GM04504 (cell line): ENCODE measurements around the gene IRGC.

Experiments used
- DNase-seq: peaks from one replicate; pipeline ENCODE4 v3.0.0-alpha.2; 2012; ENCODE audit warnings: low read depth

IRGC gene

DNA sequence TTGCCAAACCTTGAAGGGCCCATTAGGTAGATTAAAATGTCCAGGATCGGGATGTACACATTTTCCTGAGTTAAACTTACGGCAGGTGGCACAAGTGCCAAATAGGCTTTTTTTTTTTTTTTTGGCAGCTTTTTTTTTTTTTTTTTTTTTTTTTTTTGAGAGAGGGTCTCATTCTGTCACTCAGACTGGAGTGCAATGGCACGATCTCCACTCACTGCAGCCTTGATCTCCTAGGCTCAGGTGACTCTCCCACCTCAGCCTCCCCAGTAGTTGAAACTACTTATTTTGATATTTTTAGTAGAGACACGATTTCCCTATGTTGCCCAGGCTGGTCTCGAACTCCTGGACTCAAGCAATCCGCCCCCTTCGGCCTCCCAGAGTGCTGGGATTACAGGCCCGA is 9.0 kb downstream of the IRGC start:
- no peak for DNase-seq

DNA sequence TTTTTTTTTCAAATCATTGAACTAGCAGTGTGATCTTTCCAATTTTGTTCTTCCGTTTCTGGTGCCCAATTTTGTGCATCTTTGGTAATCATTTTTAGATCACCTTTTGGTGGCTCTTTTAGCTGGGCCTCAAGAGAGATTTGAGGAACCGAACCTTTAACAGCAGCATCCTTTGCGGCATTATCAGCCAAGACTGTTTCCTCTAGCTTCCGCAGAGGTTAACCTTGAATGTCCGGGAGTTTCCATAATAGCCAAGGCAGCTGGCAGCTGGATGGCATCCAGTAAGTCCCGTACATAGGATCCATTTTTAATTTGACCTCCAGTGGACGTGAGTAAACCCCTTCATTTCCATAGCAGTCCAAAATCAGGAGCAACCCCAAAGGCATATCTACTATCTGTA is 9.6 kb downstream of the IRGC start:
- no peak for DNase-seq

DNA sequence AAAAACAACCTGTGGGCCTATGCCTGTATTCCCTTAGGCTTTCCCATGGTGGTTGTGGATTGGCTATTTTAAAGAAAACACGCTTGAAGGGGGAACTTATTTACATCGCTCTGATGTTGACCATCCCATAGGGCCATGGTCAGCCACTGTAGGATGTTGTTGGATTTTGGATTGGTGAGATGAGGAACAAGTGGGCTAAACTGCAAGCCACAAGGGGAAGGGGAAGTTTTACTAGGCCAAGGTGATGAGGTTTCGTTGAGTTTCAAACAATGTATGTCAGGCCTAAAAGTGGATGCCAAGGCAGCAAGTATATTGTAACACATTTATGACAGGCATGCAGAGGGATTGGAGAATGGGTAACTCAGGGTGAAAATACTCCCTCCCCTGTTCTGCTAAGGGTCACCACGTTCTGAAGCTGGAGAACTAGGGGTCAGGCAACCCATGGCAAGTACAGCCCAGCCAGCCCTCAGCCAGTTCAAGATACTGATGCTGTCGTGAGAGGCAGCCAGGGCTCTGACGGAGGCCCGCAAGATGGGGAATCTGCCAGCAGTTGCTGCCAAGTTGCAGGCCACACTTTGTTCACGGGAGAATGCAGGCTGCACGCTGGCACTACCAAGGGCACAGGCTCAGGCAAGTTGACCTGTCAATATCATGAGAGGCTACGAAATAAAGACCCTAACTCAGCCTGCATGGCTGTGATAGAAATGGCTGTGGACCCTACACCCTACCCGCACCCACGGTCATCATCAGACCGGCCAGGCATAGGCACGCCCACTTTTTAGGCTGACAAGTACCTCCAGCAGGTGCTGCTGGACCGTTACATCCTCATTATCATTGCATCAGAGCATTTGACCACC is 11.1 kb downstream of the IRGC start:
- no peak for DNase-seq

DNA sequence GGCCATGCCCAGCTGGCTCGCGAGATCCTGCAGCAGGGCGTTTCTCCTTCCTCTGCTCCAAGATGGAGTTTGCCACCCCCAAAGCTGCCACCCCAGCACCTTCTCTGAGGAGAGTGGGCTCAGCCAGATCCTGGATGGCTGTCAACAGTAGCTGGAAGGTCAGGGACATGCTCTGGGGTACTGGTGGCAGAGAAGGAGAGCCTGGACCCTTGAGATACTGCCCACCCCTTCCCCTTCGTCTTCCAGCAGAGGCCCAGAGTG is 11.6 kb downstream of the IRGC start:
- DNase-seq, result no peak

DNA sequence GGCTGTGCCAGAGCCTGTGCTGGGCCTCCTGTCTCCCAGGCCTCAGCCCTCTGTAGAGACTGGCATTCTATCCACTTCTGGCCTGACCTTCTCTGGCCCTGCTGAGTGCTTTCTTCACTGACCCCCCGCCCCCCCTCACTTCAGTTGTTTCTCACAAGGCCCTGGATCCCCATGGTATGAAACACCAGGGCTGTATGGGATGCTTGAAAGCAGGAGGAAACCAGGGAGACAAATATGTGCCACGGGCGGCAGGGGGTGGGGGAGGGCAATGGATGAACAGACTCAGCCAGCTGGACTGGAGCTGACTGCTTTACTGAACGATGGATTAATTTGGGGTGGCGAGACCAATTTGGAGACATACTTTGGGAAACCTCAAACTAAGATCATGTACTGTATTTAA is 14.0 kb downstream of the IRGC start:
- DNase-seq, result no peak

DNA sequence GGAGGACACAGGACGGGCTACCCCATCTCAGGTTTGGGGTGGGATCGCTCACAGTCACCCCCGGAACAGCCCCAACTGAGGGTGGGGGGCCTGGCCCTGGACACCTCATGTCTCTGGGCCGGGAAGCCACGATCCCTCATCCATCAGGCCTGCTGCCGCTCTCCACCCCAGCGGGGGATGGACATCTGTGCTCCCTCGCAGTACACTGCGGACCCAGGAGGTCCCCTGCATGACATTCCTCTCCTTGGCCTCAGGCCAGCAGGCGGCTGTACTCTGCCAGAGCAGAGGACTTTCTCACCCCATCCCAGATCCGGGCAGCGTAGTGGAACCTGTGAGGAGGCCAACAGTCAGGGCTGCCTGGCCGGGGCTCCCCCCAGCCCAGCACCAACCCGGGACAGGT is 15.5 kb downstream of the IRGC start:
- DNase-seq, result no peak

DNA sequence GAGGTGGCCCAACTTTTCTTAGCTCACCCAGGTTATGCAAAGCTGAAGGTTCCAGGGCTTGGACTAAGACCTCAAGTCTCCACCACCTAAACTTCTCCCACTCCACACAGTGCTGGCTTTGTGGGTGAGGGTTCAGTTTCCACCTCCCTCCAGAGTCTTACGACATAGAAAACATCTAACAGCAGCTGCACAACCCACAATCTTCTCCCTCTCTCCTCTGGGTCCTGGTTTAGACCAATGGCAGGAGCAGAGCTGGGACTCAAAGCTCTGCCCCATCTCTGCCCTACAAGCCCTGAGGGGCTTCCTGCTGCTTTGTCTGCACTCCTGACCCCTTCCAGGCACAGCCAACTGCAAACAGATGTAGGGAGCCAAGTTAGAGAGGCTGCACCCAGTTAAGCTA is 16.0 kb downstream of the IRGC start:
- DNase-seq, result no peak

DNA sequence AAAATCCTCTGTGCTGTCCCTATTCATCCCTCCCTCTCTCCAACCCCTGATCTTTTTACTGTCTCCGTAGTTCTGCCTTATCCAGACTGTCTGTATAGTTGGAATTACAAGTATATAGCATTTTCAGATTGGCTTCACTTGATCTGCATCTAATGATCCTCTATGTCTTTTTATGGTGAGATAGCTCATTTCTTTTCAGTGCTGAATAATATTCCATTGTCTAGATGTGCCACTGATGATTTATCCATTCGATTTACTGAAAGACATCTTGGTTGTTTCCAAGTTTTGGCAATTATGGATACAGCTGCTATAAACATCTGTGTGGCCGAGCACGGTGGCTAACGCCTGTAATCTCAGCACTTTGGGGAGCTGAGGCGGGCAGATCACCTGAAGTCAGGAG is 19.1 kb downstream of the IRGC start:
- no peak for DNase-seq

DNA sequence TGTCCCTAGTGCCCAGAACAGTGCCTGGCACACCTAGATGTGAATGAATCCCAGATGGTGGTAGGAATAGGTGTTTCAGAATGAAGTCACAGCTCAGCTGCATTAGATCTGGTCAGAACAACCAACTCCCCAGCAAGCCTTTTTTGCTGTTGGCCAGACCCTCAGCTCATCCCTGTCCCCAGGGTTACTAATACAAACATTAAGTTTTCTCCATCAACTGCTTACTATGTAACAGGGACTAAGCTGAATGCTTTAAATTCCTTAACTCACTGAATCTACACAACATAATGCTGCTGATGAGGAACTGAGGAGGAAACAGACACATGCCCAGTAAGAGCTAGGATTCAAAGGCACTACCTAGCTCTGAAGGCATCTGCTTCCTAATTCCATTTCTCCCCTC is 20.1 kb downstream of the IRGC start:
- DNase-seq, result no peak

DNA sequence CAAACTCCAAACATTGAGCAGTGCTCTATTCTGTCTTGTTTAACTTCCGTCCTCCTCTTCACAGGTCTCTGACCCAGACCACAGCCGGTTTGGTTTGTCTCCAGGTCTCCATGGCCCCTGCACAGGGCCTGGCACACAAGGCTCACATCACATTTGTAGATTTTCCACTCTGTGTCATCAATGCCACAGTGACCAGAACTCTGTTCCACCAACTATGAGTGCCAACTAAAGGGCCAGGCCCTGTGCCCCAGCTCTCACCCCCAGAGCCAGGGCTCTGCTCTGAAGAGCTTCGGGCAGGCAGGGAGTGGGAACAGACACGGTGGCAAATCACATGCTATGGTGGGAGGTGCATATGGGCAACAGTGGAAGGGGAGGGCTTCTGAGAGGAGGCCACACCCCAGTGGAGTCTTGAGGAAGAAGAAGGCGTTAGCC is 22.9 kb downstream of the IRGC start:
- DNase-seq, result no peak

DNA sequence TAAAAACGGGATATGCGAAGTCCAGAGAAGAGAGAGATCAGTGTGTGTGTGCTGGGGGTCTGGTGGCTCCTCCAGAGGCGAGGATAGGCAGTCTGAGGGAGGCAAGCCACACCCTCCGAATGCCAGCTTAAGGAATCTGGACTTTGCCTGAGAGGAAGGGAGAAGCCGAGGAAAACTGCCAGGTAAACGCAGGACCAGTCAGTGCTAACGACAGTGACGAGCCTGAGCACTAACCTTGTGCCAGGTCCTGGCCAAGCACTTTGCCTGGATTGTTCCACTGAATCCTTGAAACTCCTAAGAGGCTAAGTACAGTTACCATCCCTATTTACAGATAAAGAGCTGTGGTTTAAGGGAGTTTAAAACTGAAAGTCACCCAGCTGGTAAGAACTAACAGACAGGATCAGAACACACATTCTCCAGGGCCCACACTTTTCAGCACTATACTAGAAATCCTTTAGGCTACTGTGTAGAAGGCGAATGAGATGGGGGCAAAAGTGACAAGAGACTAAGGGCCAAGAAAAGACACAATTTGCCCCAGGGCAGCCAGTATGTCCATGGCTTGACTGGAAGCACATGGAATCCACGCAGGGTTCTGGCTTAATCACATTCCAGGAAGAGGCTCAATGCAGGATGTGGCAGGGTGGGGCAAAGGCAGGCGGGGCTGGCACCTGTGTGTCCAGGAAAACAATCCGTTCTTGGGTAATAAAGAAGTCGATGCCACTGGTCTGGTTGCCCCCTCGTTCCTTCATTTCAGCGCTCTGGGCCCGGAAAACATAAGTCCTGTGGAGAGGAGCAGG is 23.8 kb downstream of the IRGC start:
- no peak for DNase-seq

DNA sequence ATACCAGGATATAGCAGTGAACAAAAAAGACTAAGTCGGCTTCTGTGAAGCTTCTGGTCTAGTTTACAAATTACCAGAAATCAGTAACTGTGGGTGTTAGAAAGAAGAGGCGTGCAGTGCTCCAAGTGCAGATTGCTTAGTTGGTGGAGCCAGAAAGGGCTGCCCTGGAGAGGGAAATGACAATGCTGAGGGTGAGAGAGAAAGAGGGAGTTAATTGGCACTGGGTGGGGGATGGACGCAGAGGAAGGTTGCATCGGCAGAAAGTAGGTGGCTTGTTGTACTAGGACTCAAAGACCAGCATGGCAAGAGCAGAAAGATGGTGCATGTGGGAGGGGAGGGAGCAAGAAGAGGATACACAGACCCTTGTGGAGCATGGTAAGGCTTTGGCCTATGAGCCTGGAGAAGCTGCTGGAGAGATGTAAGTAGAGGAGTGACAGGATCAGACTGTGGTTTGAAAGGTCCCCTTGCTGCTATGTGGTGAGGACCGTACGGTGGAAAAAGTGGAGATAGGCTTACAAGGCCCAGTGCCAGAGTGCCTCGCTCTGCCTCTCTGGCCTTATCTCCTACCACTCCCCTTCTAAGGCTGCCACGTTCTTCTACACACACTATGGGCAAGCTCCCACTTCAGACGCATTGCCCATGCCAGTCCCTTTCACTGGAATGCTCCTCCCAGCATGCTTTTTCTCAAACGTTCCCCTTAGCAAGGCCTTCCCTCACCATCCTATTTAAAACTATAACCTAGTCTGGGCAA is 25.4 kb downstream of the IRGC start:
- DNase-seq, result no peak

DNA sequence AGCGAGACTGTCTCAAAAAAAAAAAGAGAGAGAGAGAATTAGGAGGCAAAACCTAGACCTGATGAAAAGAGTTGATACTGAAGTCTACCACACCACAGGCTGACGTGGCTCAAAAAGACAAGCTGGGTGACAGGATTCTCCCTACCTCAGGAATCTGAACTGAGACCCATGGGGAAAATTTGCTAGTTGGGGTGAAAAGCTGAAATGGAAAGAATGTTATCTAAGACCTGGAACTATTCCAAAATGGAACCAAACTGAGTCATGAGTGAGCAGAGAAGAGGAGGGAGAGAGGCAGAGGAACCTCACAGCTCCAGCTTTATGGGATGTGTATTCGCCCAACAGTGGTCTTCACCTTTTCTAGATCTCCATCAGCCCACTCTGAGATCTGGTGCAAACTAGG is 27.2 kb downstream of the IRGC start:
- no peak for DNase-seq

DNA sequence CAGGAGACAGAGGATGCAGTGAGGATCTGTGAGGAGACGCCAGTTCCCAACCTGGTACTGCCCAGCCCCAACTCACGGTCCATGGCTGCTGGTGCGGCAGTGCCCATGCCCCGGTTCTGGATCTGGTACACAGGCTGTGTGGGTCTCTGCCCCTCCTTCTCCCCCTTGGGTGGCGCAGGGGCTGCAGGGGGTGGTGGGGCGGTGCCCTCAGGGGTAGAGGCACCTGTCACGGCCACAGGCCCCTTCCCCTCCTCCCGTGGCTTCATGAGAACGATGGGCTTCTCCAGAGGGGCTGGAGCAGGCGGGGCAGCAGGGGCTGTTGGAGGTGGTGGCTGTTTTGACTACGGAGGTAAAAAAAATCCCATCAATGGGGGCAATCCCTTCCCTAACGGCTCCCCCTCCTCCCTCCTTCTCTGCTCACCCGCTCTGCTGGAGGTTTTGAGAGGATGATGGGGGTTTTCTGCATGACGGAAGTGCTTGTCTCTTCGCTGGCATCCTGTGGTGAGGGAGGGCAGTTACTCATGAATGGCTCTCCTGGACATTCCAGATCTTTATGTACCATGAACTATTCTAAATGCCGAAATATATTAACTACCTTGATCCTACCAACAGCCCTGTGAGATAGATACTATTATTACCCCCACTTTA is 31.8 kb downstream of the IRGC start:
- no peak for DNase-seq

DNA sequence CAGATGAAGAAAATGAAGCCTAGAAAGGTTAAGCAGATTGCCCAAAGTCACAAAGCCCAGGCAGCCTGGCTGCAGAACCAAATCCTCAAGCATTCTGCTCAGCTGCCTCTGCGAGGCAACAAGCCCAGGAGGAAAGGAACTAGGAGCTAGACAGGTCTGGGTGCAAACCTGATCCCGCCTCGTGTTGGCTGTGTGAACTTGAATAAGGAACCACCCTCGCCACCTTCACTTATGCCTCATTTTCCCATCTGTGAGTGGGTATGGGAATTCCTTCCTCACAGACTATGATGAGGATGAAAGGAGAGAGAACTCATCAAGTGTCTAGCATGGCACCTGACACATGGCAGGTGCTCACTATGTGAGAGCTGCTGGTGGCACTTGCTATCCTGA is 32.3 kb downstream of the IRGC start:
- DNase-seq, result no peak

DNA sequence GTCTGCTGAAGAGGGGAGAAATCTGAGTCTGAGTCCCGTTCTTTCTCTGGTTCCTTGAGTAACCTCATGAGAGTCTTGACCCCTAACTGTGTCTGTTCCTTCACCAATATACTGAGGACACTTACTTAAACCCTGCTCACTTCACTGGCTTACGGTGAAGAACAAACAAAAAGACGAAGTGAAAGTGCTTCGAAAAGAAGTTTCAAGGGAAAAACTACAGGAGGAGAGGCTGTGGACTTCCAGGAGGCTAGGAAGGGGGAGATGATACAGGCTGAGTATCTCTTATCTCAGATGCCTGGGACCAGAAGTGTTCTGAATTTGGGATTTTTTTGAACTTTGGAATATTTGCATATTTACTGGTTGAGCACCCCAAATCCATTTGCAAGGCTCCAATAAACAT is 32.8 kb downstream of the IRGC start:
- no peak for DNase-seq

DNA sequence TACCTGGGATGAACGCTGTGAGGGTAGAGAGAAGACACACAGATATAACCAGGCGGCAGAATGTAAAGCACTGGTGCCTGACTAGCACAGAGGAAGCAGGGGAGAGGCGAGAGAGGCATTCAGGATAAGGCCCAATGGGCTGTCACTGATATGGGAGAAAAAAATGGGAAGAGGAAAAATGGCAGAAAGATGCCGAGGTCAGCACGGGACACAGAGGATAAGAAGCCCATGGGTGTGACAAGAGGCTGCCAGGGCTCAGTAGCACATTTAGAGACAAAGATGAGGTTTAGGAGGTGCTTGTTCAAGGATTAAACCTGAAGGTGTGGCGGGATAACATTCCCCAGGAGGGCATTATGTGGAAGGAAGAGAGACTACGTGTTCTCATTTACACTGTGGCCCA is 33.3 kb downstream of the IRGC start:
- DNase-seq, result no peak

DNA sequence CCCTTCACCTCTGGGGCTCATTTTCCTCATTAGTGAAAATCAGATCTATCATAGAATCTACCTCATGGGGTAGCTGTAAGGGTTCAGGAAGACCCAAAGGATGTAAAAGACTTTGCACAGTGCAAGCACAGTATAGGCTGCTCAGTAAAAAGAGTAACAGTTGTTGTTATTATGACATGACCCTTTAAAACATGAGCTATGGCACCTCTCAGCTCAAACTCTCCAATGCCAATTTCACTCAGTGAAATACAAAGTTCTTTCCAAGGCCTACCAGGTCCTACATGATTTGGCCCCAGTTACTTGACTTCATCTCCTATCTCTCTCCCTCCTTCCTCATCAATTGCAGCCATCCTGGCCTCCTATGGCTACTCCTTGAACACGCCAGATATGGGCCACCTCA is 34.0 kb downstream of the IRGC start:
- DNase-seq, result no peak

DNA sequence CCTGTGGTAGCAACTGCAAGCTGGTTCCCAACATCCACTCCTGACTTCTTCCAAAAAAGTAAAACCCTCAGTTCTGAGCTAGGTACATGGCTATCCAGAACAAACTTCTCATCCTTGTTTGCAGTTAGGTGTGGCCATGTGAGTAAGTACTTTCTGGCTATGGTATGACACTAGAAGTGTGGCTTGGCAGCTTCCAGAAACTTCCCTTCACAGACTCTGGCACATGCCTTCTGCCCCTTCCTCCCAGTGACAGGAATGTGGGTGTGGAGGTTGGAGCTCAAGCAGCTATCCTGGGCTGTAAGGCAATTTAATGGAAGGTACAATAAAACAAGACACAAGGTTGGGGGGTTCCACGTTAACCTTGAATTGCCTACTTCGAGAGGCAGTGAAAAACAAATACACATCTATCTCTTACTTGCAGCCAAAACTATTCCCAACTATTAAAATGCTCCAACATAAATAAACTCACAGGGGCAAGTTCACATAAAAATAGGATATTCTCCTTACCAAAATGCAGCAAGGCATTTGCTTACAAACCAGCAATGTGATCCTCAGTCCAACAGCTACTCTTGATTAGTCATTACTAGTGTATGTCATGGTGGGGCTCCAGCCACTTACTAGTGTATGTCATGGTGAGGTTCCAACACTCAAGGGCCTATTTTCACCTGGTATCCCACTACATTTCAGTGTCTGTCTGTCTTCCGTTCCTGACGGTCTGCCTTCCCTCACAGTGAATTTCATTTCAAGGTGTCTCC is 35.8 kb downstream of the IRGC start:
- DNase-seq, result no peak

DNA sequence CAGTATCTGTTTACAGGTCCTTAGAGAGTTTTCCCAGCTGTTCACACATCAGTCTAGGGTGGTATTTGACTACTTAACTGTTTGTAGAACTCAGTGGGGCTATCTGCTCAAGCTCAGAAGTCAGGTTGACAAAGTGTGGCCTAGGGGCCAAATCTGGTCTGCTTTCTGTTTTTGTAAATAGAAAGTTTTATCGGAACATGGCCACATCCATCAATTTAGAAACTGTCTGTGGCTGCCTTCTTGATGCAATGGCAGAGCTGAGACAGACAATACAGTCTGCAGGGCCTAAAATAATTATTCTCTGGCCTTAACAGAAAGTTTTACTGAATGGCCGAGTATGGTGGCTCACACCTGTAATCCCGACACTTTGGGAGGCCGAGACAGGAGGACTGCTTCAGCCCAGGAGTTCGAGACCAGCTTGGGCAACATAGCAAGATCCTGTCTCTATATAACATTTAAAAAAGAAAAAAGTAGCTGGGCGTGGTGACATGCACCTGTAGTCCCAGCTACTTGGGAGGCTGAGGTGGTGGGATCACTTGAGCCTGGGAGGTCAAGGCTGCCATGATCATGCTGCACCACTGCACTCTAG is 36.5 kb downstream of the IRGC start:
- no peak for DNase-seq

DNA sequence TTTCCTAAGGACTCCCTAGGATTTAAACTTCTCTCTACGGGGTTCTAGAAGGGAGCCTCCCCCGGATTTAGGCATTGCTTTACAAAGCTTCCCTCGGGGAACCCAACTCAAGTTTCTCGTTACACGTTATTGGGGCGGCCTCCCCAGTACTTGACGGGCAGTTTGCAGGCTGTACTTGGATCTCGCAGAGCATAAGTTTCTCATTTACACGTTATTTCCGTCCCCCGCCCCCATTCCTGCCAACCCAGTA is 38.3 kb downstream of the IRGC start:
- DNase-seq, result no peak
